ENCODE data around the gene FSD1L.

FSD1L gene

GRCh38 chr9:105435453-105435852 is 12.4 kb upstream of the FSD1L start:
- no peak for DNase-seq (ENCODE audit: low read depth, low spot score)

- no peak for DNase-seq (ENCODE audit: low read depth, low spot score)
Measured at GRCh38 chr9:105436783-105437182, 11.1 kb upstream of the FSD1L start.

GRCh38 chr9:105437704-105438103 is 10.1 kb upstream of the FSD1L start:
- DNase-seq (ENCODE audit: low read depth, low spot score), result no peak

- no peak for DNase-seq (ENCODE audit: low read depth, low spot score)
Measured at GRCh38 chr9:105438141-105438806, 9.6 kb upstream of the FSD1L start.

GRCh38 chr9:105439428-105439827 is 8.4 kb upstream of the FSD1L start:
- no peak for DNase-seq (ENCODE audit: low read depth, low spot score)

- no peak for DNase-seq (ENCODE audit: low read depth, low spot score)
Measured at GRCh38 chr9:105441616-105442160, 6.1 kb upstream of the FSD1L start.

GRCh38 chr9:105443121-105443520 is 4.7 kb upstream of the FSD1L start:
- DNase-seq (ENCODE audit: low read depth, low spot score), result no peak

- no peak for DNase-seq (ENCODE audit: low read depth, low spot score)
Measured at GRCh38 chr9:105444130-105444529, 3.7 kb upstream of the FSD1L start.

GRCh38 chr9:105445203-105445881 is 2.5 kb upstream of the FSD1L start:
- DNase-seq (ENCODE audit: low read depth, low spot score), result no peak

GRCh38 chr9:105447386-105447813 is 434 bp upstream of the FSD1L start:
- no peak for DNase-seq (ENCODE audit: low read depth, low spot score)

GRCh38 chr9:105449081-105449480 is 1.2 kb downstream of the FSD1L start:
- no peak for DNase-seq (ENCODE audit: low read depth, low spot score)

GRCh38 chr9:105452185-105452584 is 4.4 kb downstream of the FSD1L start:
- DNase-seq (ENCODE audit: low read depth, low spot score), result no peak

GRCh38 chr9:105455836-105456475 is 8.1 kb downstream of the FSD1L start:
- no peak for DNase-seq (ENCODE audit: low read depth, low spot score)

GRCh38 chr9:105457560-105458294 is 9.9 kb downstream of the FSD1L start:
- no peak for DNase-seq (ENCODE audit: low read depth, low spot score)

- DNase-seq (ENCODE audit: low read depth, low spot score), result no peak
Measured at GRCh38 chr9:105458404-105458803, 10.6 kb downstream of the FSD1L start.

- no peak for DNase-seq (ENCODE audit: low read depth, low spot score)
Measured at GRCh38 chr9:105459336-105459735, 11.5 kb downstream of the FSD1L start.

GRCh38 chr9:105466898-105467455 is 19.1 kb downstream of the FSD1L start:
- no peak for DNase-seq (ENCODE audit: low read depth, low spot score)

- DNase-seq (ENCODE audit: low read depth, low spot score), result no peak
Measured at GRCh38 chr9:105468875-105469274, 21.0 kb downstream of the FSD1L start.

- DNase-seq (ENCODE audit: low read depth, low spot score), result no peak
Measured at GRCh38 chr9:105473221-105473620, 25.4 kb downstream of the FSD1L start.

- no peak for DNase-seq (ENCODE audit: low read depth, low spot score)
Measured at GRCh38 chr9:105475302-105475701, 27.5 kb downstream of the FSD1L start.

GRCh38 chr9:105479846-105480245 is 32.0 kb downstream of the FSD1L start:
- DNase-seq (ENCODE audit: low read depth, low spot score), result no peak

- no peak for DNase-seq (ENCODE audit: low read depth, low spot score)
Measured at GRCh38 chr9:105483618-105484017, 35.8 kb downstream of the FSD1L start.
